Measurements from ENCODE around the gene KLF17.

Gene KLF17

GRCh38 chr1:44076066-44076465 is 42.6 kb upstream of the KLF17 start:
- no peak overlapping the region for H3K27ac ChIP-seq
- CTCF ChIA-PET = no interaction called here
- TF ChIP-seq, protein P1, sequence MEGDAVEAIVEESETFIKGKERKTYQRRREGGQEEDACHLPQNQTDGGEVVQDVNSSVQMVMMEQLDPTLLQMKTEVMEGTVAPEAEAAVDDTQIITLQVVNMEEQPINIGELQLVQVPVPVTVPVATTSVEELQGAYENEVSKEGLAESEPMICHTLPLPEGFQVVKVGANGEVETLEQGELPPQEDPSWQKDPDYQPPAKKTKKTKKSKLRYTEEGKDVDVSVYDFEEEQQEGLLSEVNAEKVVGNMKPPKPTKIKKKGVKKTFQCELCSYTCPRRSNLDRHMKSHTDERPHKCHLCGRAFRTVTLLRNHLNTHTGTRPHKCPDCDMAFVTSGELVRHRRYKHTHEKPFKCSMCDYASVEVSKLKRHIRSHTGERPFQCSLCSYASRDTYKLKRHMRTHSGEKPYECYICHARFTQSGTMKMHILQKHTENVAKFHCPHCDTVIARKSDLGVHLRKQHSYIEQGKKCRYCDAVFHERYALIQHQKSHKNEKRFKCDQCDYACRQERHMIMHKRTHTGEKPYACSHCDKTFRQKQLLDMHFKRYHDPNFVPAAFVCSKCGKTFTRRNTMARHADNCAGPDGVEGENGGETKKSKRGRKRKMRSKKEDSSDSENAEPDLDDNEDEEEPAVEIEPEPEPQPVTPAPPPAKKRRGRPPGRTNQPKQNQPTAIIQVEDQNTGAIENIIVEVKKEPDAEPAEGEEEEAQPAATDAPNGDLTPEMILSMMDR (conservative IDR thresholded peaks at IDR 0.05; ENCODE audit: low read depth) = no peak
- POLR2A ChIA-PET (ENCODE audit: low non-redundant PET) = no interaction called here
- no peak for DNase-seq (ENCODE audit: low spot score)

DNA sequence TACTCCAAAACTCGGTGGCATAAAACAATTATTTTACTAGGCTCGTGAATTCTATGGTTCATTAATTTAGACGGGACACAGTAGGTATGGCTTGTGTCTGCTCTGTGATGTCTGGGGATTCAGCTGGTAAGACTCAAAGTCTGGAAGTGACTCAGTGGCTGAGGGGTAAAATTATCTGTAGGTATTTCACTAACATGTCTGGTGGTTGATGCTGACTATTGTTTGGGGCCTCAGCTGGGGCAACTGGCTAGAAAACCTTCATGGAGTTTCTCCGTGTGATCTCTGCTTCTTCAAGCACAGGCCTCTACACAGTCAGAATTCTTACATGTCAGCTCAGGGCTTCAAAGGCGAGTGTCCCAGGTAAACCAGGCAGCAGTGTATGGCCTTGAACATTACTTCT is 41.2 kb upstream of the KLF17 start:
- no peak for DNase-seq (ENCODE audit: low spot score)
- TF ChIP-seq, protein P1 (conservative IDR thresholded peaks at IDR 0.05; ENCODE audit: low read depth) = no peak
- ChIA-PET POLR2A (ENCODE audit: low non-redundant PET) (no interaction called here), CTCF (no interaction called here)
- no peak overlapping the region for H3K27ac ChIP-seq

GRCh38 chr1:44078104-44078503 is 40.5 kb upstream of the KLF17 start:
- TF ChIP-seq, protein P1 (conservative IDR thresholded peaks at IDR 0.05; ENCODE audit: low read depth) = no peak
- POLR2A ChIA-PET (ENCODE audit: low non-redundant PET) = no interaction called here
- CTCF ChIA-PET = no interaction called here
- DNase-seq (ENCODE audit: low spot score) = no peak
- H3K27ac ChIP-seq = no peak overlapping the region

- CTCF ChIA-PET = no interaction called here
- POLR2A ChIA-PET (ENCODE audit: low non-redundant PET) = no interaction called here
- H3K27ac ChIP-seq = no peak overlapping the region
- TF ChIP-seq, protein P1 (conservative IDR thresholded peaks at IDR 0.05; ENCODE audit: low read depth) = no peak
- no peak for DNase-seq (ENCODE audit: low spot score)
Measured at GRCh38 chr1:44079566-44079965, 39.1 kb upstream of the KLF17 start.

GRCh38 chr1:44084998-44085675 is 33.5 kb upstream of the KLF17 start:
- POLR2A ChIA-PET (ENCODE audit: low non-redundant PET) = interaction anchor here (0.6 kb wide), 1 partner anchor 12 kb away, joined by 3 read pairs; no protein-coding TSS in a partner anchor
- TF ChIP-seq, protein P1 (conservative IDR thresholded peaks at IDR 0.05; ENCODE audit: low read depth) = no peak
- CTCF ChIA-PET = interaction anchor here (1.0 to 1.1 kb wide), 2 partner anchors 7 to 132 kb away, joined by 3 to 5 read pairs; no protein-coding TSS in a partner anchor
- no peak overlapping the region for H3K27ac ChIP-seq
- peak; percentile 56 for DNase-seq (ENCODE audit: low spot score)

DNA sequence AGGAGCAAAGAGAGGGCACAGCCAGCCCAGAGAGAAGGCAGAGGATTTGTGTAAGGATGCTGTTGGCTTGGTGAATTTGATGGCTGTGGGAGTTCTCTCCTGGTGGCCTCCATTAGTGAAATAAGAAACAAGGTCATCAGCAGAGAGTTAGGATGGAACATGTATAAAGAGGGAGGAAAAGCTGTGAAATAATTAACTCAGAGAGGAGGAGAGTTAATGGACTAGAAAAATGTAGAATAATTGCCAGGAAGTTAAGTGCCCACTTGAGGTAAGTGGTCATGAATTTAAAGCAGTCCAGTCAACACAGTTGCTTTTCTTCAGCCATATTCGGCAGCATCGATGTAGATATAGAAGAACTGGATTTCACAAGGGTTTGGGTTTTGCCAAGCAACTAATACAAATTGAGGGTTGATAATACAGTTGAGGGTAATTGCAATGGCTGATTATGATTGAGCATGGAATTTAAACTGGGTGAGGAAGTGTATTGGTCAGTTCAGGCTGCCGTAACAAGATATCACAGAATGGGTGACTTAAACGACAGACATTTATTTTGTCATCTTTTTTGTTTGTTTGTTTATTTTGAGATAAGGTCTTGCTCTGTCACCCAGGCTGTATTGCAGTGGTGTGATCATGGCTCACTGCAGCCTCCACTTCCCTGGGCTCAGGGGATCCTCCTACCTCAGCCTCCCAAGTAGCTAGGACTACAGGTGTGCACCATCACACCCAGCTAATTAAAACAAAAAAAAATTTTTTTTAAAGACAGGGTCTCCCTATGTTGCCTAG is 31.7 kb upstream of the KLF17 start:
- CTCF ChIA-PET = no interaction called here
- TF ChIP-seq, protein P1 (conservative IDR thresholded peaks at IDR 0.05; ENCODE audit: low read depth) = no peak
- no peak for DNase-seq (ENCODE audit: low spot score)
- POLR2A ChIA-PET (ENCODE audit: low non-redundant PET) = no interaction called here
- no peak overlapping the region for H3K27ac ChIP-seq

Measured in RWPE1 (cell line).